HG03378 (cell line): Measurements from ENCODE around the gene SUN2.

Experiments used
- ATAC-seq: cut with Tn5 transposase; IDR thresholded peaks from one replicate; pipeline ENCODE4 v1.9.1; 2021; ENCODE audit warnings: mild to moderate bottlenecking, moderate library complexity; ENCODE audit not compliant: unreplicated experiment

Gene SUN2

DNA sequence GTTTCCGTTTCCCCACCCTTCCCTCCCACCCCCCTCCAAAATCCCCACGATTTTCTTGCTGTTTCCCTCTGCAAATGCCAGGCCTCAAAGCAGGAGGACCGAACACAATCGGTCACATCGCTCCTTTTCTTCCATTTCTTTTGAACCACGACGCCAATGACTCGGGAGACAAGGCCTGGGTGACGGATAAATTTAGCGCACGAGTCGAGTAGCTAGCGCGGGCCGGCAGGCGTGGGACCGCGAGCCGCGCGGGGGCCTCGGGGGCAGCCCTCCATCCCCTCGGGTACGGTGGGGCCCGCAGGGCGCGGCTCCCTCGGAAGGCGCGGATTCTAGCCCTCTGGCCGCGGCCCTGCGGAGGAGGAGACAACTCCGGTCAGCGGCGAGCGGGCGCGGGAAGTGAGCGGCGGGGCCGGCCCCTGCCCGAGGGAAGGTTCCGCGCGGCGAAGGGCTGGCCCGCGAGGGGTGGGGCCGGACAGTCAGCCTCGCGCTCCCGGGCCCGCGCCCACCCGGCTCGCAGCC is 55.5 kb downstream of the SUN2 start:
- ATAC-seq = no peak

DNA sequence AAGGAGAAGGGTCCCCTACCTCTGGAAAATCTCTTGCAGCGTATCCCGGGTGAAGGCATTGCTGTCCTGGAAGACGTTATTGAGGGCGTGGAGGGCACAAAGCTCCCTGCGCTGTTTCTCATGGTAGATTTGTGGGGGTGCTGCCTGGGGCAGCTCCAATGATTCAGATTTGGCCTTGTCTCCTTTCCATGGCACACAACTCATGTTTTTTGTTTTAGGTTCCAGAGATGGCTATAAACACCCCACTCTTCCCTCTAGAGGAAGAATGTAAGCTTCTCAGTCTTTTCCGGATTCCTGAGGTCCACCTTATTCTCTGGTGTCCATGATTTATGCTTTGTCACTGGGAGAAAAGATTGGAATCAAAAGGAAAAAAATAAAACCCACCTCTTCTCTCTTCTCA is 56.0 kb downstream of the SUN2 start:
- ATAC-seq = no peak

DNA sequence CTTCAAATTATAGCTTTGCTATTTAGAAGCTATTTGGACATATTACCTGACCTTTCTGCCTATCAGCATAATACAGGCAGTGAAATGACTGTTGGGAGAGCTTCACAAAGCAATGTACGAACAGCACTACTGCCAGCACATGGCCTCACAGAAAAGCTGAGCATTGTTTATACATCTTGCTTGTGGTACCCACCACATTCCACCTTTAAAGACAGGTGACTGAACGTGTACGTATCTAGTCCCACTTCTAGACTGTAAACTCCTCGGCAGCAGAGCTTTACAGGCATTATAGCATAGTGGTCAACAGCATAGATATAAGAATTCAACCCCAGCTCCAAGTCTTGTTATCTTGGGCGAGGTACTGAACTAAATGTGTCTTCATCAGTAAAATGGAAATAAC is 56.7 kb downstream of the SUN2 start:
- ATAC-seq = no peak

DNA sequence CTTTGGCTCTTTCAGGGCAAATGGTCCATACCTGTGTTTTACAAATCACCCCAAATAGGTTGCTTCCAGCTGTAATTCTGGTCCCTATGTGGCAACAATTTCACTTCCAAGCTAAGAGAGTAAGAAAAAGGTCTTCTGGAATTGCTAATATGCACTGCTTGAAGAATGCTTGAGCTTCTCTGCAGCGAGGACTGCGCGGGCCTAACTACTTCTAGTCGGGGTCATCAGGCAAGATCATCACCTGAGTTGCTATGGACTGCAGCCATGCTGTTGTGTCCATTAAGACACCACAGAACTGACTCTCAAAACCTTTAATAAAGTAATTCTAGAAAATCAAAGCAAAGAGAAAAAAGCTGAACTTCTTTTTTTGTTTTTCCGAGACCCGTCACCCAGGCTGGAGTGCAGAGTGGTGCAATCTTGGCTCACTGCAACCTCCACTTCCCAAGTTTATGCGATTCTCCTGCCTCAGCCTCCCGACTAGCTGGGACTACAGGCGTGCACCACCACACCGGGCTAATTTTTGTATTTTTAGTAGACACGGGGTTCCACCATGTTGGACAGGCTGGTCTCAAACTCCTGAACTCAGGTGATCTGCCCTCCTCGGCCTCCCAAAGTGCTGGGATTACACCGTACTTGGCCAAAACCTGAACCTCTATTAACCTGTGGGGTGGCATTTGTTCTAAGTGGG is 57.2 kb downstream of the SUN2 start:
- ATAC-seq = no peak

DNA sequence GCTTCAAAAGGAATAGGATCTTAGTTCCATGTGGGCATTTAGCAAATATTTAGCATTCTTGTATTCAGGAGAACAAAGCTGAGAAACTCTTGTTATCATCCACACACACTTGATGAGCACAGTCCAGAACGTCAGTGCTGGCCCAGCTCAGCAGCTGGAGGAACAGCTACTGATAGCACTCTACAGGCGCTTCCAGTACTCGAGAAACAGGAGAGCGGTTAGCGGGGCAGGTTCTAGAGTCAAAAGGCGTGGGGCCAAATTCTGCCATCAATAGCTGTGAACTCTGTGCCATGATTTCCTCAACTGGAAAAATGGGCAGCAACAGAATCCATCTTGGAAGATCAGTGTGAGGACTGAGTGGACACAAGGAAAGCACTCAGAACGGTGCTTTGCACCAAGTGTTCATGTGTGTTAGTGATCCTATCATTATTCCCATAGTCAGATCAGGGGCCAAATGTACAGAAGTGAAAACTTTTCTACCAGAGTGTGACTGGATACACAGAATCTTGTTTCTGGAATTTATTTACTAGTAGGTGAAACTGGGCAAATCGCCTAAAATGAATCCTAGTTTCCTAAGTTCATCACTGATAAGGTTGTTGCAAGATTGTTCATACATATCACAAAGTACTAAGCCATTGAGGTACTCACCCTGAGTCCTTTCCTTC is 58.2 kb downstream of the SUN2 start:
- no peak for ATAC-seq

DNA sequence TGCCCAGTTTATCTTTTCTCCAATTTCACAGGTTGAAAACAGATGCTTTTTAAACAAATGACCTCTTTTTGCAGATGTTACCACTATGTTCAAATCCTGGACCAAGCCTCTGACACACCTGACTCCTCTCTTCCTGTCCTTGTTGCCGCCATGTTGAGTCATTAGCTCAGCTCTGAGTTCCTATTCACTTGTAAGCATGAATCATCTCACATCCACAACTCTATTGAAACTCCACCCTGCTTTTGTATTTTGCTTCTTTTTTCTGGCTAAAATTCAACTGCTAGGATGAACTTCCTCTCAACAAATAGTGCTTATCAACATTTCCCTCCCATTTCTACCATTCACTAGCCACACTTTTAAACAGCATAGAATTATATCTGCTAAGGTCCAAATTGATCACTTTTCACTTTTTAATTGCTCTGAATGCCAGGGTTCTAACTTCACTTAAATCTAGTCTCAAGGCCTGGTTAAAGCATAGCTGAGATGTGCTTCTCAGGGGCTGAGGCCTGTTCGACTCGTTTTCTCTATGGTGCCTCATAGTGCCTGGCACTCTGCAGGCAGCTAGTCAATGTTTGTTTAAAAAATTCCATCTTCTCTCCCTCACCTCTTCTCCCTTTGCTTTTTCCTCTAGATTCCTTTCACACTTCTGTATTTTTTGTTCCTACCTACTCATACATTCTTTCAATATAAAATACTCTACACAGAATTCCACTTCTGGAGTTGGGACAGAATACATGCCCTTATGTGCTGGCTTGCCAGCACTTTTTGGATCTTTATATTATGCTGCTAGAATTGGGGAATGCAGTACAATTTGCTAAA is 59.0 kb downstream of the SUN2 start:
- ATAC-seq = no peak

DNA sequence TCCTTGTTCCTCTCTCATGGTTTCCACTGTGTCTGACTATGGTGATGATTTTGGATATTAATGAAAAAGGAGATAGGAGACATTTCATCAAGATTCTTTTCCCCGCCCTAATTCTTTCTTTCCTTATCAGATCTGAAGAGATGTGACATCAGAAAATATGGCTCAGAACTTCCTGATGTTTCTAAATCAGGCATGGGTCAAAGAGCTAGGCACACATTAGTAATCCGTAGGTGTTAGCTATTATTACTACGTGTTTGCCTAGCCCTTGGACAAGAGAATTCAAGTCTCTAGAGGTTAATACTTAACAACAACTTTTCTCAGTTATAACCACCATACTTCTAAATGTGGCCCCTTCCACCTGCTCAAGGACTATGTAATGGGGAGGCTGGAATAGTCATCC is 60.9 kb downstream of the SUN2 start:
- no peak for ATAC-seq

DNA sequence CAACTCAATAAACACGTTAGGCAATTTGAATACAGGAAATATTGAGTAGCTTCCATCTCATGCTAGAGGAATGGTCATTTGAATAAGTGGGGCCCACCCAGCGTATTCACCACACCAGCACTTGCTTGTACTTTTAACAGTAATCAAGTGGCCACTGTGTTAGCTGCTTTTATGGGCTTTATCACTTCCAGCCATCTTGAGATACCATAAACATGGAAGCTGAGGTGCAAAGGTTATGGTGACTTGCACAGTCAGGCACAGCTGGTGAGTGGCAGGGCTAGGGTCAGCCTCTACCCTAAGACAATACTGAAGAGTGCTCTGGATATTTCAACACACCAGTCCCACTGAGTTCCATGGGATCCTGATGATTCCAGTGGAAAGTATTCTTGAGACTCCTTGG is 61.7 kb downstream of the SUN2 start:
- no peak for ATAC-seq

DNA sequence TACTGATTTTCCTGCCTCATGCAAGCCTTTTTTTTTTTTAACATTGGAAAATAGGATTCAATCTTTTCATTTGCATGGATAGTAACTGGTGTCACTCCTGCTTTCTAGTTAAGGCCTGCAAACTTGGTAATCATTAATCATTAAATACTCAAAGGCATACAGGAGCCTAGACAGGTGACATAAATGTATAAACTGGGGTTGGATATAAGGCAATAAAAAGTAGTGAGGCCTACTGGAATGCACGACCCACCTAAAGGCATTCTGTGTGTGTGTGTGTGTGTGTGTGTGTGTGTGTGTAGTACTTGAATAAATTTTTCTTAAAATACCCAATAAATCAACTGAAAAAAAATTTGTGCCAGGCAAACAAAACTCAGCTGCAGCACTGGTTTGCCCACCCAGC is 66.1 kb downstream of the SUN2 start:
- no peak for ATAC-seq

DNA sequence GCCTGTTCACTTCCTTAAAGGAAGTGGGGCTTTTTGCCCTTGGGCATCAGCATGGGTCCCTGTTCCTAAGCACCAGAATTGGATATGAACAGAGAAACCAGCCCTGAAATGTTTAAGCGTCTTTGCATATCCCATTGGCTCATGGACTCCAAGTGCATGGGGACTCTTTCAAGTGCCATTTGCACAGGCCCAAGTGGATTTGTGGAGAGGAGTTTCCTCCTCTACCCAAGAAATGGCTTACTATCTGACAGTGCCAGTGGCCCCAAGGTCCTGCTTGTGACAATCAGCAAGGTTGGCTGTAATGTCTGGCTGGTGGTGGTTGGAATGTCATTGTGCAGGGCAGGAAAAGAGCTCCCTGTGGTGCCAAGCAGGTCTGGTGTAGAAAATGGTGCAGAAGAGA is 70.0 kb downstream of the SUN2 start:
- no peak for ATAC-seq

DNA sequence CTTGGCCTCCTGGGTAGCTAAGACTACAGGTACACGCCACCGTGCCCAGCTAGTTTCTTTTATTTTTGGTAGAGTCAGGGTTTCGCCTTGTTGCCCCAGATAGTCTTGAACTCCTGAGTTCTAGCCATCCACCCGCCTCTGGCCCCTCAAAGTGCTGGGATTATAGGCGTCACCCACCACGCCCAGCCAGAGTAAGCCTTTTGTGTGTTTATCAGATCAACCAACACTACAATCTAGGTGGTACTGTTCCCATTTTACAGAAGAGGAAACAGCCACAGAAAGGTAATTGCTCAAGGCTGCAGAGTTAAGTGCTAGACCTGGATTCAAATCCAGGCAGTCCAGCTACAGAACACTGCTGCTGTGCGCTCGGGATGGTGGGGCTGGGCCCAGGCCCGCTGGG is 70.9 kb downstream of the SUN2 start:
- no peak for ATAC-seq
